ENCODE measurements around the gene KCTD16. TPM values are rescaled to one million over a fixed set of nuclear protein-coding genes. Genes with fewer than 3 reads are reported as not detected.

Gene KCTD16
- total and polyA plus RNA-seq, 2 experiments from 2014 or later = 0.02 to 0.76 TPM

- Histone ChIP-seq H4K20me1 (replicated peaks; ENCODE audit: insufficient read depth) (no peaks in the 10 kb centered on the region), H3K27ac (ENCODE audit: low read depth) (no peak overlapping the region), H3K4me3 (no peak overlapping the region), H2AFZ (no peak overlapping the region), H3K4me1 (ENCODE audit: insufficient read depth) (no peaks in the 10 kb centered on the region; the same call in 1 of the 2 replicates), H3K9me2 (ENCODE audit: insufficient read depth) (no peaks in the 10 kb centered on the region), H3K79me2 (replicated peaks; ENCODE audit: insufficient read depth) (no peaks in the 10 kb centered on the region), H3K4me2 (no peak overlapping the region), H3K36me3 (ENCODE audit: insufficient read depth) (no peaks in the 10 kb centered on the region), H3K27me3 (ENCODE audit: insufficient read depth) (no peaks in the 10 kb centered on the region), H3F3A (replicated peaks; ENCODE audit: low read depth) (no peaks in the 10 kb centered on the region)
- TF ChIP-seq REST (IDR thresholded peaks at IDR 0.05; ENCODE audit: unreplicated experiment) (no peak), ZNF462 (CRISPR knock-in tag; IDR thresholded peaks at IDR 0.05) (no peak), EZH2phosphoT487 (IDR thresholded peaks at IDR 0.05; ENCODE audit: unreplicated experiment) (no peak), CTCF (conservative IDR thresholded peaks at IDR 0.05; ENCODE audit: low read depth in 2 of 2) (no peak), CREB1 (CRISPR knock-in tag; IDR thresholded peaks at IDR 0.05; ENCODE audit: low read depth) (no peak), ETS1 (IDR thresholded peaks at IDR 0.05) (no peak), POLR2AphosphoS5 (IDR thresholded peaks at IDR 0.05; ENCODE audit: low read depth) (no peak), EZH2 (IDR thresholded peaks at IDR 0.05; ENCODE audit: low read depth, unreplicated experiment) (no peak), ZNF114 (CRISPR knock-in tag; IDR thresholded peaks at IDR 0.05) (no peak), STAT1 (IDR thresholded peaks at IDR 0.05; ENCODE audit: unreplicated experiment) (no peak), ZNF331 (CRISPR knock-in tag; IDR thresholded peaks at IDR 0.05; ENCODE audit: low read depth) (no peak), NANOG (IDR thresholded peaks at IDR 0.05; ENCODE audit: borderline replicate concordance) (no peak), JUNB (IDR thresholded peaks at IDR 0.05; ENCODE audit: unreplicated experiment) (no peak)
- H3K27me3 Mint-ChIP-seq (ENCODE audit: insufficient read depth, low read depth, poor library complexity) = no peaks in the 10 kb centered on the region
- ATAC-seq = no peak
- no peak overlapping the region for H3K4me3 Mint-ChIP-seq
- H3K4me1 Mint-ChIP-seq = no peaks in the 10 kb centered on the region
- no peak overlapping the region for H3K27ac Mint-ChIP-seq
- no peaks in the 10 kb centered on the region for H3K9me3 Mint-ChIP-seq
- no peaks in the 10 kb centered on the region for H3K36me3 Mint-ChIP-seq (ENCODE audit: low read depth)
- no peak for DNase-seq (ENCODE audit: low spot score)
These were observed 157.8 kb downstream of the KCTD16 start for GRCh38 chr5:144328494-144328893.
